Ishikawa (cell line): ENCODE results near the gene C21orf91.

Experiments
- CEBPB ChIP-seq: IDR thresholded peaks from 2 replicates; pipeline ENCODE4 v1.6.1; 2012
- CREB1 ChIP-seq: IDR thresholded peaks from 2 replicates; pipeline ENCODE4 v1.6.1; 2012; ENCODE audit warnings: low read depth
- EGR1 ChIP-seq: IDR thresholded peaks from 2 replicates; pipeline ENCODE4 v1.6.1; 2012
- EP300 ChIP-seq: IDR thresholded peaks from 2 replicates; pipeline ENCODE4 v1.6.1; 2012; ENCODE audit warnings: borderline replicate concordance
- FOXM1 ChIP-seq: IDR thresholded peaks from 2 replicates; pipeline ENCODE4 v1.6.1; 2012; ENCODE audit warnings: low read depth, borderline replicate concordance
- MAX ChIP-seq: IDR thresholded peaks from 2 replicates; pipeline ENCODE4 v1.6.1; 2012
- NFIC ChIP-seq: IDR thresholded peaks from 2 replicates; pipeline ENCODE4 v1.6.1; 2012
- RAD21 ChIP-seq: IDR thresholded peaks from 2 replicates; pipeline ENCODE4 v1.6.1; 2012; ENCODE audit warnings: low read depth
- TAF1 ChIP-seq: IDR thresholded peaks from 2 replicates; pipeline ENCODE4 v1.6.1; 2012; ENCODE audit warnings: low read depth, mild to moderate bottlenecking
- TCF12 ChIP-seq: IDR thresholded peaks from 2 replicates; pipeline ENCODE4 v1.6.1; 2012; ENCODE audit warnings: low read depth
- TEAD4 ChIP-seq: IDR thresholded peaks from 2 replicates; pipeline ENCODE4 v1.6.1; 2012
- YY1 ChIP-seq: IDR thresholded peaks from 2 replicates; pipeline ENCODE4 v1.6.1; 2012; ENCODE audit warnings: low read depth
- ZBTB7A ChIP-seq: IDR thresholded peaks from 2 replicates; pipeline ENCODE4 v1.6.1; 2012; ENCODE audit warnings: low read depth
- TF ChIP-seq, protein P1 (sequence below): IDR thresholded peaks from 2 replicates; pipeline ENCODE4 v1.6.1; 2012; ENCODE audit warnings: low read depth, mild to moderate bottlenecking
- TF ChIP-seq, protein P2 (sequence below): IDR thresholded peaks from 2 replicates; pipeline ENCODE4 v1.6.1; 2012

C21orf91 gene

GRCh38 chr21:17765207-17765606, 53.9 kb downstream of the C21orf91 start:
- TF ChIP-seq CEBPB (no peak), FOXM1 (no peak), CREB1 (no peak), ZBTB7A (no peak), EGR1 (no peak), RAD21 (no peak), TAF1 (no peak)

DNA sequence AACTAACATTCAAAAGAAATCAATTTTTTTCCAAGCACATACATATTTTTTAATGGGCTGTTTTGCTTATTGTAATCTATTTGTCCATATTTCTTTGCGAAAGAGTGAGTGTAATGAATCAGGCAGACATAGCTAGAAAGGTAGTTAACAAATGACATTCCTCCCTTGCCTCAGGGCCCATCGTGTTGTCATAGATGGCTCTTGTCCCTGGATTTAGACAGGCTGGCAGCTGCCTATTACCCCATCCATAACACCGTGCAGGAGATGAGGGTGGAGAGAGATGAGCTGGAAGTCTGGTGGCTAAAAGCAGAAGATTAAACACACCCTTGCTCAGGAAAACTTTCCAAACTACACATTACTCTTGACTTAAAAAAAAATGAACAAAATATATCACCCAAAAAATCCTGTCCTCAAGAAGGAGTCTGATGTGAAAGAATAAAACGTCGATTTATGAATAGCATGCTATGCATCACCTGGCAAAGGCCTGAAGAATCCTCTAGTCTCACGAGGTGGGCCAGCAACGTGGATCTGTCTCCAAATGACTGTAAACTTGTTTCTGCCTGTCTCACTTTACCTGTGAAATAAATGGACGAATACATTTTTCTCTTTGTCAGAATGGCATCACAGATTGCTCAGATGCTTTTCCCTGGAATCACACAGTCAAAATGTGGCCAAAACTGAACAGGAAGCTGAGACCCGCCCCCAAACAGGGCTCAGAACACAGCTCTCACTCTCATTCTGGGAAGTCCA, 55.7 kb downstream of the C21orf91 start:
- TF ChIP-seq MAX (no peak), TAF1 (no peak)
- TF ChIP-seq, protein P1, sequence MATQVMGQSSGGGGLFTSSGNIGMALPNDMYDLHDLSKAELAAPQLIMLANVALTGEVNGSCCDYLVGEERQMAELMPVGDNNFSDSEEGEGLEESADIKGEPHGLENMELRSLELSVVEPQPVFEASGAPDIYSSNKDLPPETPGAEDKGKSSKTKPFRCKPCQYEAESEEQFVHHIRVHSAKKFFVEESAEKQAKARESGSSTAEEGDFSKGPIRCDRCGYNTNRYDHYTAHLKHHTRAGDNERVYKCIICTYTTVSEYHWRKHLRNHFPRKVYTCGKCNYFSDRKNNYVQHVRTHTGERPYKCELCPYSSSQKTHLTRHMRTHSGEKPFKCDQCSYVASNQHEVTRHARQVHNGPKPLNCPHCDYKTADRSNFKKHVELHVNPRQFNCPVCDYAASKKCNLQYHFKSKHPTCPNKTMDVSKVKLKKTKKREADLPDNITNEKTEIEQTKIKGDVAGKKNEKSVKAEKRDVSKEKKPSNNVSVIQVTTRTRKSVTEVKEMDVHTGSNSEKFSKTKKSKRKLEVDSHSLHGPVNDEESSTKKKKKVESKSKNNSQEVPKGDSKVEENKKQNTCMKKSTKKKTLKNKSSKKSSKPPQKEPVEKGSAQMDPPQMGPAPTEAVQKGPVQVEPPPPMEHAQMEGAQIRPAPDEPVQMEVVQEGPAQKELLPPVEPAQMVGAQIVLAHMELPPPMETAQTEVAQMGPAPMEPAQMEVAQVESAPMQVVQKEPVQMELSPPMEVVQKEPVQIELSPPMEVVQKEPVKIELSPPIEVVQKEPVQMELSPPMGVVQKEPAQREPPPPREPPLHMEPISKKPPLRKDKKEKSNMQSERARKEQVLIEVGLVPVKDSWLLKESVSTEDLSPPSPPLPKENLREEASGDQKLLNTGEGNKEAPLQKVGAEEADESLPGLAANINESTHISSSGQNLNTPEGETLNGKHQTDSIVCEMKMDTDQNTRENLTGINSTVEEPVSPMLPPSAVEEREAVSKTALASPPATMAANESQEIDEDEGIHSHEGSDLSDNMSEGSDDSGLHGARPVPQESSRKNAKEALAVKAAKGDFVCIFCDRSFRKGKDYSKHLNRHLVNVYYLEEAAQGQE = no peak

GRCh38 chr21:17759511-17760178, 59.5 kb downstream of the C21orf91 start:
- TF ChIP-seq TEAD4 = no peak

GRCh38 chr21:17758683-17759082, 60.5 kb downstream of the C21orf91 start:
- TF ChIP-seq, protein P1 = no peak
- no peak for TF ChIP-seq TAF1

GRCh38 chr21:17757671-17758070, 61.5 kb downstream of the C21orf91 start:
- TF ChIP-seq CEBPB = no peak
- TF ChIP-seq, protein P1 = no peak
- no peak for TF ChIP-seq FOXM1
- no peak for TF ChIP-seq TCF12
- TF ChIP-seq EP300 = no peak
- TF ChIP-seq, protein P2, sequence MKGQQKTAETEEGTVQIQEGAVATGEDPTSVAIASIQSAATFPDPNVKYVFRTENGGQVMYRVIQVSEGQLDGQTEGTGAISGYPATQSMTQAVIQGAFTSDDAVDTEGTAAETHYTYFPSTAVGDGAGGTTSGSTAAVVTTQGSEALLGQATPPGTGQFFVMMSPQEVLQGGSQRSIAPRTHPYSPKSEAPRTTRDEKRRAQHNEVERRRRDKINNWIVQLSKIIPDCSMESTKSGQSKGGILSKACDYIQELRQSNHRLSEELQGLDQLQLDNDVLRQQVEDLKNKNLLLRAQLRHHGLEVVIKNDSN = no peak
- TF ChIP-seq EGR1 = no peak
- TF ChIP-seq YY1 = no peak
- TF ChIP-seq TEAD4 = no peak
- TF ChIP-seq CREB1 = no peak
- no peak for TF ChIP-seq RAD21
- TF ChIP-seq MAX = no peak
- no peak for TF ChIP-seq TAF1
- no peak for TF ChIP-seq ZBTB7A
- TF ChIP-seq NFIC = no peak

- no peak for TF ChIP-seq EP300
- TF ChIP-seq FOXM1 = no peak
- no peak for TF ChIP-seq NFIC
- TF ChIP-seq RAD21 = no peak
- TF ChIP-seq YY1 = no peak
- TF ChIP-seq MAX = no peak
- TF ChIP-seq EGR1 = no peak
- TF ChIP-seq ZBTB7A = no peak
- TF ChIP-seq TEAD4 = no peak
- no peak for TF ChIP-seq TCF12
- TF ChIP-seq, protein P1 = no peak
- no peak for TF ChIP-seq CEBPB
- TF ChIP-seq, protein P2 = no peak
- no peak for TF ChIP-seq TAF1
Measured at GRCh38 chr21:17753736-17754135, 65.4 kb downstream of the C21orf91 start.
